Measurements from ENCODE around the gene GXYLT1. TPM values are rescaled to one million over a fixed set of nuclear protein-coding genes. Genes with fewer than 3 reads are reported as not detected.

The GXYLT1 gene
- total and polyA plus RNA-seq, 4 donors, result 2.5 to 23.2 (median 6.4) TPM

DNA sequence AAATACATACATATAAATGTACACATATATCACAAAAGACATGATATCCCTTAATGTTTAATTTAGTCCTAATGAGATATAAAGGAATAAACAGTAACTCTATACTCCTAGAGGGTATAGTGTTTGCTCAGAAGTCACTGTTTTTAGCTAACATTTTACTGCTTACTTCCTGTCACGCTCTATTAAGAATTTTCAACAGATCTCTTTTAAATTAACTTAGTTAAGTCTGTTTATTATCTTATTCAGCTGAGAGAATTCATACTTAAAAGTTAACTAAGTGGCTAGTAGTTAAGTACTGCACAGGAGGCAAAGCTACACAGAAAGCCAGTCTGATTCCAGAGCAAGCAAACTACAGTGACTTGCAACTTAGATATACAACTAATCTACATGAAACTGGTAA is 39.9 kb downstream of the GXYLT1 start:
- no peaks in the 10 kb centered on the region for H3K27me3 ChIP-seq (ENCODE audit: control insufficient read depth in 3 of 3, insufficient read depth in 3 of 3, low read length in 2 of 3)
- 83 to 91% methylated on average over 1 of the region's 1 CpG for WGBS, 2 donors
- no peaks in the 10 kb centered on the region for H3K4me1 ChIP-seq (ENCODE audit: control insufficient read depth in 5 of 5, insufficient read depth in 5 of 5, low read length in 5 of 5)
- ATAC-seq (ENCODE audit: insufficient read depth, low FRiP score) (no peak), DNase-seq (no peak)
- no peaks in the 10 kb centered on the region for H3K9me3 ChIP-seq (ENCODE audit: control insufficient read depth in 4 of 4, insufficient read depth in 3 of 4, low read length in 3 of 4)
- TF ChIP-seq, protein P1, sequence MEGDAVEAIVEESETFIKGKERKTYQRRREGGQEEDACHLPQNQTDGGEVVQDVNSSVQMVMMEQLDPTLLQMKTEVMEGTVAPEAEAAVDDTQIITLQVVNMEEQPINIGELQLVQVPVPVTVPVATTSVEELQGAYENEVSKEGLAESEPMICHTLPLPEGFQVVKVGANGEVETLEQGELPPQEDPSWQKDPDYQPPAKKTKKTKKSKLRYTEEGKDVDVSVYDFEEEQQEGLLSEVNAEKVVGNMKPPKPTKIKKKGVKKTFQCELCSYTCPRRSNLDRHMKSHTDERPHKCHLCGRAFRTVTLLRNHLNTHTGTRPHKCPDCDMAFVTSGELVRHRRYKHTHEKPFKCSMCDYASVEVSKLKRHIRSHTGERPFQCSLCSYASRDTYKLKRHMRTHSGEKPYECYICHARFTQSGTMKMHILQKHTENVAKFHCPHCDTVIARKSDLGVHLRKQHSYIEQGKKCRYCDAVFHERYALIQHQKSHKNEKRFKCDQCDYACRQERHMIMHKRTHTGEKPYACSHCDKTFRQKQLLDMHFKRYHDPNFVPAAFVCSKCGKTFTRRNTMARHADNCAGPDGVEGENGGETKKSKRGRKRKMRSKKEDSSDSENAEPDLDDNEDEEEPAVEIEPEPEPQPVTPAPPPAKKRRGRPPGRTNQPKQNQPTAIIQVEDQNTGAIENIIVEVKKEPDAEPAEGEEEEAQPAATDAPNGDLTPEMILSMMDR (IDR thresholded peaks at IDR 0.05; ENCODE audit: control extremely low read depth, extremely low read depth), result no peak
- no peak overlapping the region for H3K9ac ChIP-seq (ENCODE audit: insufficient read depth in 1 of 2, low read length in 2 of 2)
- peaks cover 0 to 3% (median 0%) of the 10 kb centered on the region in 4 donors for H3K36me3 ChIP-seq (ENCODE audit: control insufficient read depth in 4 of 4, insufficient read depth in 4 of 4, low read length in 4 of 4)
- H3K27ac ChIP-seq (ENCODE audit: low read depth in 1 of 2, low read length in 1 of 2), result no peak overlapping the region
- H3K4me3 ChIP-seq, result no peak overlapping the region

DNA sequence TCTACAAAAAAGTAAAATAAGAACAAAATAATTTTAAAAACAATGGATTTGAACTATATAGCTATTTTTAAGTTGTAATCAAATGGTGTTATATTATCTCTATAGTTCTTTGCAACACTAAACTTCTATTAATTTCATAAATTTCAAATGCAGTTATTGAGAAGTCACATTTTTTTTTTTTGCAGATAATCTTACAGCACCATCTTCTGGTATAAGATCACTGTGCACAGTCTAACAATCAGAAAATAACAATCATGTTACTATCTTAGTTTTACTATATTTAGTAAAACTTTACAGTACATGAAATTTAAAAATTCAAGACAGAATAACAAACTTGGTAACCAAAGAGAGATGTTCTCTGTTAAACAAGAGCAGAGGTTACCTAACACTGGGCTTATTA is 40.6 kb downstream of the GXYLT1 start:
- peaks cover 0 to 2% (median 0%) of the 10 kb centered on the region in 4 donors for H3K36me3 ChIP-seq (ENCODE audit: control insufficient read depth in 4 of 4, insufficient read depth in 4 of 4, low read length in 4 of 4)
- H3K4me3 ChIP-seq, result no peak overlapping the region
- H3K4me1 ChIP-seq (ENCODE audit: control insufficient read depth in 5 of 5, insufficient read depth in 5 of 5, low read length in 5 of 5), result peaks cover 0 to under 1% (median 0%) of the 10 kb centered on the region in 5 donors
- H3K27ac ChIP-seq (ENCODE audit: low read depth in 1 of 2, low read length in 1 of 2), result no peak overlapping the region
- no peak for DNase-seq
- no peak overlapping the region for H3K9ac ChIP-seq (ENCODE audit: insufficient read depth in 1 of 2, low read length in 2 of 2)
- no peaks in the 10 kb centered on the region for H3K9me3 ChIP-seq (ENCODE audit: control insufficient read depth in 4 of 4, insufficient read depth in 3 of 4, low read length in 3 of 4)
- H3K27me3 ChIP-seq (ENCODE audit: control insufficient read depth in 3 of 3, insufficient read depth in 3 of 3, low read length in 2 of 3), result no peaks in the 10 kb centered on the region
- TF ChIP-seq, protein P1 (IDR thresholded peaks at IDR 0.05; ENCODE audit: control extremely low read depth, extremely low read depth), result no peak
- ATAC-seq (ENCODE audit: insufficient read depth, low FRiP score), result no peak

DNA sequence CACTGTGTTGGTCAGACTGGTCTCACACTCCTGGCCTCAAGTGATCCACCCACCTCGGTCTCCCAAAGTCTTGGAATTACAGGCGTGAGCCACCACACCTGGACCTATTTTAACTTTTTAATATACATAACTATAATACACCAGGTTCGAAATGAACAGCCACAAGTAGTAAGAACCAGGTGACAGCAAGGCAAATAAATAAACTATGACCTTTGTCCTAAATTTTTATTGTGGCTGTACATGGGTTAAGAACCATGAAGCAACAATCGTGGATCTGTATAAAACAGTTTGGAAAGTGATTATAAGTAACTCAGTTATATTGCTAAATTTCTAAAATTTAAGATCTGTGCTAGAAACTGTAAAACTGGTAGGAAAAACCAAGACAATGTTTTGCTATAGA is 41.5 kb downstream of the GXYLT1 start:
- ATAC-seq (ENCODE audit: insufficient read depth, low FRiP score) (no peak), DNase-seq (no peak)
- H3K4me1 ChIP-seq (ENCODE audit: control insufficient read depth in 5 of 5, insufficient read depth in 5 of 5, low read length in 5 of 5), result peaks cover 0 to 3% (median 0%) of the 10 kb centered on the region in 5 donors
- TF ChIP-seq, protein P1 (IDR thresholded peaks at IDR 0.05; ENCODE audit: control extremely low read depth, extremely low read depth), result no peak
- no peak overlapping the region for H3K9ac ChIP-seq (ENCODE audit: insufficient read depth in 1 of 2, low read length in 2 of 2)
- H3K4me3 ChIP-seq, result no peak overlapping the region
- H3K9me3 ChIP-seq (ENCODE audit: control insufficient read depth in 4 of 4, insufficient read depth in 3 of 4, low read length in 3 of 4), result no peaks in the 10 kb centered on the region
- peaks cover 0 to under 1% (median 0%) of the 10 kb centered on the region in 4 donors for H3K36me3 ChIP-seq (ENCODE audit: control insufficient read depth in 4 of 4, insufficient read depth in 4 of 4, low read length in 4 of 4)
- no peaks in the 10 kb centered on the region for H3K27me3 ChIP-seq (ENCODE audit: control insufficient read depth in 3 of 3, insufficient read depth in 3 of 3, low read length in 2 of 3)
- WGBS, 2 donors, result 86 to 93% methylated on average over 4 of the region's 4 CpGs
- H3K27ac ChIP-seq (ENCODE audit: low read depth in 1 of 2, low read length in 1 of 2), result no peak overlapping the region

DNA sequence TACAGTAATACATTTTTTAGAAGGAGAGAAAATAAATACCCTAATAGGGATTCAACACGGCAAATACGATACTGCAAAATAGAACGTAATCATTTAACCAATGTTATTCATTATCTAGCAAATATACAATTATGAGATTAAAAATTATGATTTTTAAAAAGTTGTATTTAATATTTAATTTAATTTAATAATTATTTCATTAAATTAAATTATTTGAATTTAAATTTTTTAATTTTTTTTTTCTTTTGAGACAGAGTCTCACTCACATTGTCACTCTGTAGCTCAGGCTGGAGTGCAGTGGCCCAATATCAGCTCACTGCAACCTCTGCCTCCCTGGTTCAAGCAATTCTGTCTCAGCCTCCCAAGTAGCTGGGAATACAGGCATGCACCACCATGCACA is 42.0 kb downstream of the GXYLT1 start:
- H3K27me3 ChIP-seq (ENCODE audit: control insufficient read depth in 3 of 3, insufficient read depth in 3 of 3, low read length in 2 of 3), result no peaks in the 10 kb centered on the region
- no peak for ATAC-seq (ENCODE audit: insufficient read depth, low FRiP score)
- no peaks in the 10 kb centered on the region for H3K9me3 ChIP-seq (ENCODE audit: control insufficient read depth in 4 of 4, insufficient read depth in 3 of 4, low read length in 3 of 4)
- DNase-seq, result no peak
- H3K4me1 ChIP-seq (ENCODE audit: control insufficient read depth in 5 of 5, insufficient read depth in 5 of 5, low read length in 5 of 5), result peaks cover 0 to 3% (median 0%) of the 10 kb centered on the region in 5 donors
- H3K9ac ChIP-seq (ENCODE audit: insufficient read depth in 1 of 2, low read length in 2 of 2), result no peak overlapping the region
- peaks cover 0 to 2% (median 0%) of the 10 kb centered on the region in 4 donors for H3K36me3 ChIP-seq (ENCODE audit: control insufficient read depth in 4 of 4, insufficient read depth in 4 of 4, low read length in 4 of 4)
- H3K4me3 ChIP-seq, result no peak overlapping the region
- no peak overlapping the region for H3K27ac ChIP-seq (ENCODE audit: low read depth in 1 of 2, low read length in 1 of 2)
- 96% methylated on average over 3 of the region's 3 CpGs for whole genome bisulfite sequencing, 2 donors
- TF ChIP-seq, protein P1 (IDR thresholded peaks at IDR 0.05; ENCODE audit: control extremely low read depth, extremely low read depth), result no peak

All from lung (tissue), 12 donors.